ENCODE results near the gene SH3BP4. TPM values are rescaled to one million over a fixed set of nuclear protein-coding genes. Genes with fewer than 3 reads are reported as not detected.

Gene SH3BP4
- polyA plus RNA-seq, 1 experiment = 224 TPM

- TF ChIP-seq CTCF (IDR thresholded peaks at IDR 0.05; ENCODE audit: low read depth, low read length) = no peak
- ChIA-PET POLR2A (interaction anchor here (1.0 kb wide), 1 partner anchor 25 kb away, joined by 4 read pairs; no protein-coding TSS in a partner anchor), CTCF (interaction anchor here (0.8 to 1.6 kb wide), 4 partner anchors 9 to 553 kb away, joined by 4 to 9 read pairs (median 6); no protein-coding TSS in a partner anchor)
- no peak for DNase-seq (ENCODE audit: low read depth, low spot score)
- Histone ChIP-seq H3K4me3 (ENCODE audit: low read depth, low read length) (no peak overlapping the region), H3K9me3 (ENCODE audit: control insufficient read depth, insufficient read depth, low read length) (no peaks in the 10 kb centered on the region; the same call in 1 of the 2 replicates), H3K27ac (ENCODE audit: low read depth, low read length) (no peak overlapping the region), H3K27me3 (ENCODE audit: control insufficient read depth, insufficient read depth, low read length) (no peaks in the 10 kb centered on the region)
Observed at GRCh38 chr2:235098269-235098668, 146.5 kb downstream of the SH3BP4 start.

GRCh38 chr2:235098736-235099494 lies 147.1 kb downstream of the SH3BP4 start:
- Histone ChIP-seq H3K9me3 (ENCODE audit: control insufficient read depth, insufficient read depth, low read length) (no peaks in the 10 kb centered on the region; the same call in 1 of the 2 replicates), H3K27ac (ENCODE audit: low read depth, low read length) (no peak overlapping the region), H3K27me3 (ENCODE audit: control insufficient read depth, insufficient read depth, low read length) (no peaks in the 10 kb centered on the region), H3K4me3 (ENCODE audit: low read depth, low read length) (no peak overlapping the region)
- no peak for TF ChIP-seq CTCF (IDR thresholded peaks at IDR 0.05; ENCODE audit: low read depth, low read length)
- no peak for DNase-seq (ENCODE audit: low read depth, low spot score)
- POLR2A ChIA-PET = interaction anchor here (1.0 kb wide), 1 partner anchor 26 kb away, joined by 4 read pairs; no protein-coding TSS in a partner anchor
- CTCF ChIA-PET = interaction anchor here (0.8 to 1.6 kb wide), 4 partner anchors 8 to 553 kb away, joined by 4 to 9 read pairs (median 6); no protein-coding TSS in a partner anchor

DNA sequence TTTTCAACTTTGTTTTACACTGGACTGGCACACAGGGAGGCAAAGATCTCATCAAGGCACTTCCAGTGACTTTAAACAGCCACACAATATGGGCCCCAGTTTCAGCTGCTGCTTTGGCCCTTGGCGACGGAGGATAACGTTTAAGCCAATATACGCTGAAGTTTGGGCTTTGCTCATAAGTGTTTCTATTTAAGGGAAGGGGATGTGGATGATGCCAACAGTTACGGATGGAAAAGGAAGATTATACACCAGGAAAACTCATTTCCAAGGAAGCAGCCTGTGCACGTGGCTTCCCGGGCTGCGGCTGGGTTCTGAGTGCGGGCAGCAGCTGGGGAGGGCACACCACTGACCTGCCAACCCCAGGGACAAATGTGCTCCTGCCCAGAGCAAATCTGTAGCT lies 151.1 kb downstream of the SH3BP4 start:
- no peak for DNase-seq (ENCODE audit: low read depth, low spot score)
- ChIA-PET POLR2A (no interaction called here), CTCF (interaction anchor here (1.4 kb wide), 1 partner anchor 14 kb away, joined by 5 read pairs; no protein-coding TSS in a partner anchor)
- no peak overlapping the region for H3K4me3 ChIP-seq (ENCODE audit: low read depth, low read length)
- no peaks in the 10 kb centered on the region; the same call in 1 of the 2 replicates for H3K9me3 ChIP-seq (ENCODE audit: control insufficient read depth, insufficient read depth, low read length)
- no peaks in the 10 kb centered on the region for H3K27me3 ChIP-seq (ENCODE audit: control insufficient read depth, insufficient read depth, low read length)
- H3K27ac ChIP-seq (ENCODE audit: low read depth, low read length) = no peak overlapping the region
- TF ChIP-seq CTCF (IDR thresholded peaks at IDR 0.05; ENCODE audit: low read depth, low read length) = no peak
